ENCODE results near the gene PARP11. TPM values are rescaled to one million over a fixed set of nuclear protein-coding genes. Genes with fewer than 3 reads are reported as not detected.

PARP11 gene
- total RNA-seq, 1 donor from 2014 or later, result 16.7 TPM

- no peak for TF ChIP-seq CTCF (IDR thresholded peaks at IDR 0.05; ENCODE audit: unreplicated experiment)
- Mint-ChIP-seq H3K9me3 (no peaks in the 10 kb centered on the region), H3K4me1 (peaks cover 11% of the 10 kb centered on the region), H3K36me3 (peaks cover 14% of the 10 kb centered on the region), H3K27me3 (ENCODE audit: low read depth) (no peaks in the 10 kb centered on the region), H3K4me3 (no peak overlapping the region), H3K27ac (no peak overlapping the region)
- DNase-seq (ENCODE audit: low spot score in 2 of 2, unreplicated experiment in 2 of 2), result no peak
These were observed 63.7 kb downstream of the PARP11 start for GRCh38 chr12:3809357-3810015.

GRCh38 chr12:3805077-3805476 lies 68.1 kb downstream of the PARP11 start:
- no peak for TF ChIP-seq CTCF (IDR thresholded peaks at IDR 0.05; ENCODE audit: unreplicated experiment)
- DNase-seq (ENCODE audit: low spot score in 2 of 2, unreplicated experiment in 2 of 2), result no peak
- no peak overlapping the region for H3K4me3 Mint-ChIP-seq
- H3K27ac Mint-ChIP-seq, result no peak overlapping the region
- no peaks in the 10 kb centered on the region for H3K27me3 Mint-ChIP-seq (ENCODE audit: low read depth)
- H3K4me1 Mint-ChIP-seq, result peaks cover 11% of the 10 kb centered on the region
- no peaks in the 10 kb centered on the region for H3K9me3 Mint-ChIP-seq
- H3K36me3 Mint-ChIP-seq, result peaks cover 8% of the 10 kb centered on the region

GRCh38 chr12:3803865-3804472 lies 69.2 kb downstream of the PARP11 start:
- H3K4me1 Mint-ChIP-seq, result peaks cover 4% of the 10 kb centered on the region
- no peaks in the 10 kb centered on the region for H3K9me3 Mint-ChIP-seq
- H3K27ac Mint-ChIP-seq, result no peak overlapping the region
- TF ChIP-seq CTCF (IDR thresholded peaks at IDR 0.05; ENCODE audit: unreplicated experiment), result peak; percentile 64
- no peak overlapping the region for H3K4me3 Mint-ChIP-seq
- no peaks in the 10 kb centered on the region for H3K27me3 Mint-ChIP-seq (ENCODE audit: low read depth)
- DNase-seq (ENCODE audit: low spot score in 2 of 2, unreplicated experiment in 2 of 2), result peak; percentile 38 to 62
- H3K36me3 Mint-ChIP-seq, result peaks cover 8% of the 10 kb centered on the region

- Mint-ChIP-seq H3K27me3 (ENCODE audit: low read depth) (no peaks in the 10 kb centered on the region), H3K4me1 (peaks cover 2% of the 10 kb centered on the region), H3K36me3 (peaks cover 9% of the 10 kb centered on the region), H3K27ac (no peak overlapping the region), H3K4me3 (no peak overlapping the region), H3K9me3 (no peaks in the 10 kb centered on the region)
- TF ChIP-seq CTCF (IDR thresholded peaks at IDR 0.05; ENCODE audit: unreplicated experiment), result no peak
- no peak for DNase-seq (ENCODE audit: low spot score in 2 of 2, unreplicated experiment in 2 of 2)
These were observed 70.5 kb downstream of the PARP11 start for GRCh38 chr12:3802721-3803120.

- Mint-ChIP-seq H3K27ac (no peak overlapping the region), H3K4me1 (no peaks in the 10 kb centered on the region), H3K36me3 (peaks cover 7% of the 10 kb centered on the region), H3K9me3 (no peaks in the 10 kb centered on the region), H3K27me3 (ENCODE audit: low read depth) (no peaks in the 10 kb centered on the region), H3K4me3 (no peak overlapping the region)
- TF ChIP-seq CTCF (IDR thresholded peaks at IDR 0.05; ENCODE audit: unreplicated experiment), result no peak
- no peak for DNase-seq (ENCODE audit: low spot score in 2 of 2, unreplicated experiment in 2 of 2)
These were observed 75.6 kb downstream of the PARP11 start for GRCh38 chr12:3797531-3798048.
